IMR-90 (cell line): Measurements from ENCODE around the gene FAM83F. TPM values are rescaled to one million over a fixed set of nuclear protein-coding genes. Genes with fewer than 3 reads are reported as not detected.

ENCODE experiments used
- ATAC-seq: fragments of 200-7000 bp; cut with Tn5 transposase; 2 replicates; pipeline ENCODE4 v1.9.1; 2020; ENCODE audit warnings: low read depth, mild to moderate bottlenecking, moderate library complexity
- BruUV-seq: library from RNA; stranded (reverse); fragments of 400-500 nt; replicated peaks from 2 replicates; lab custom pipeline; 2021; lab: Mats Ljungman, UMichigan
- CTCF ChIA-PET: fragments of 300-600 bp; formaldehyde crosslinking; extraction: SDS; loops from one replicate; lab custom pipeline; 2021; ENCODE audit warnings: antibody characterized with exemption; lab: Yijun Ruan, JAX
- POLR2A ChIA-PET: fragments of 300-600 bp; sonication (Branson Sonifier 250); formaldehyde crosslinking; loops from one replicate; lab custom pipeline; 2022; ENCODE audit warnings: antibody characterized with exemption; ENCODE audit not compliant: unreplicated experiment; lab: Charles Lee
- DNase-seq: peaks from one replicate; pipeline ENCODE4 v3.0.0; 2013
- H2AFZ ChIP-seq: replicated peaks from 2 replicates; pipeline ENCODE3; 2013; ENCODE audit warnings: low read length, mild to moderate bottlenecking; ENCODE audit not compliant: poor library complexity
- H2AK5ac ChIP-seq: 2 replicates; pipeline ENCODE4 v1.6.1; 2013; ENCODE audit warnings: low read depth, low read length, inconsistent platforms
- H2AK9ac ChIP-seq: replicated peaks from 2 replicates; pipeline ENCODE3; 2013; ENCODE audit warnings: mild to moderate bottlenecking, low read depth, low read length, moderate library complexity; ENCODE audit not compliant: poor library complexity
- H2BK120ac ChIP-seq: 2 replicates; pipeline ENCODE4 v1.6.1; 2013; ENCODE audit warnings: low read depth, low read length, inconsistent platforms
- H2BK15ac ChIP-seq: 3 replicates; pipeline ENCODE4 v1.6.1; 2013; ENCODE audit warnings: low read depth, low read length, inconsistent platforms
- H2BK20ac ChIP-seq: 2 replicates; pipeline ENCODE4 v1.6.1; 2013; ENCODE audit warnings: low read depth, mild to moderate bottlenecking, inconsistent platforms, low read length, moderate library complexity
- H2BK5ac ChIP-seq: 2 replicates; pipeline ENCODE4 v1.6.1; 2013; ENCODE audit warnings: mild to moderate bottlenecking, low read depth, low read length, inconsistent platforms; ENCODE audit not compliant: poor library complexity, severe bottlenecking
- H3K14ac ChIP-seq: replicated peaks from 2 replicates; pipeline ENCODE4 v1.6.1; 2013; ENCODE audit warnings: low read depth, low read length, inconsistent platforms
- H3K18ac ChIP-seq: 2 replicates; pipeline ENCODE4 v1.6.1; 2013; ENCODE audit warnings: low read depth, low read length, control low read depth
- H3K23ac ChIP-seq: 2 replicates; pipeline ENCODE4 v1.6.1; 2013; ENCODE audit warnings: low read depth, low read length, inconsistent platforms
- H3K27ac ChIP-seq: 2 replicates; pipeline ENCODE4 v1.5.1; 2013; ENCODE audit warnings: mild to moderate bottlenecking, control low read depth, low read length; ENCODE audit not compliant: insufficient read depth
- H3K27me3 ChIP-seq: 2 replicates; pipeline ENCODE4 v1.6.1; 2013; ENCODE audit warnings: low read length; ENCODE audit not compliant: control insufficient read depth, insufficient read depth
- H3K36me3 ChIP-seq: 2 replicates; pipeline ENCODE4 v1.6.1; 2013; ENCODE audit warnings: low read length, mixed read lengths; ENCODE audit not compliant: control insufficient read depth, insufficient read depth
- H3K4ac ChIP-seq: 2 replicates; pipeline ENCODE4 v1.6.1; 2013; ENCODE audit warnings: low read depth, low read length, inconsistent platforms
- H3K4me1 ChIP-seq: 2 replicates; pipeline ENCODE4 v1.6.1; 2013; ENCODE audit warnings: low read length, mixed read lengths; ENCODE audit not compliant: control insufficient read depth, insufficient read depth
- H3K4me2 ChIP-seq: 2 replicates; pipeline ENCODE4 v1.6.1; 2013; ENCODE audit warnings: low read depth, mild to moderate bottlenecking, control low read depth, low read length, moderate library complexity
- H3K4me3 ChIP-seq: 2 replicates; pipeline ENCODE4 v1.5.1; 2013; ENCODE audit warnings: low read depth, mild to moderate bottlenecking, control low read depth, low read length, moderate library complexity; ENCODE audit not compliant: insufficient read depth
- H3K56ac ChIP-seq: 2 replicates; pipeline ENCODE4 v1.6.1; 2013; ENCODE audit warnings: low read length, inconsistent platforms; ENCODE audit not compliant: insufficient read depth; ENCODE audit errors: extremely low read depth
- H3K79me1 ChIP-seq, 2 experiments: 2 replicates each; pipeline ENCODE4 v1.6.1; 2013; ENCODE audit warnings: low read length in 2 of 2, inconsistent platforms in 1 of 2, low read depth in 1 of 2
- H3K9ac ChIP-seq: 2 replicates; pipeline ENCODE4 v1.6.1; 2013; ENCODE audit warnings: low read depth, low read length, control low read depth
- H3K9me1 ChIP-seq: 2 replicates; pipeline ENCODE4 v1.6.1; 2013; ENCODE audit warnings: low read length, inconsistent platforms; ENCODE audit not compliant: insufficient read depth
- H3K9me3 ChIP-seq: 2 replicates; pipeline ENCODE4 v1.6.1; 2013; ENCODE audit warnings: low read length; ENCODE audit not compliant: control insufficient read depth, insufficient read depth
- H4K20me1 ChIP-seq: 2 replicates; pipeline ENCODE4 v1.6.1; 2013; ENCODE audit warnings: low read length, inconsistent platforms; ENCODE audit not compliant: insufficient read depth
- H4K5ac ChIP-seq: 2 replicates; pipeline ENCODE4 v1.6.1; 2013; ENCODE audit warnings: mild to moderate bottlenecking, low read depth, low read length, control low read depth
- H4K8ac ChIP-seq, 2 experiments: 2 replicates each; pipeline ENCODE4 v1.6.1; 2013; ENCODE audit warnings: low read depth in 2 of 2, low read length in 2 of 2, control low read depth in 1 of 2, inconsistent platforms in 1 of 2
- H4K91ac ChIP-seq: 2 replicates; pipeline ENCODE4 v1.6.1; 2013; ENCODE audit warnings: low read depth, low read length, inconsistent platforms; ENCODE audit not compliant: insufficient read depth
- BHLHE40 ChIP-seq: fragments of 150-350 bp; IDR thresholded peaks from 2 replicates; pipeline ENCODE4 v1.6.1; 2016; ENCODE audit warnings: mild to moderate bottlenecking, low read depth, low read length
- CEBPB ChIP-seq: IDR thresholded peaks from 2 replicates; pipeline ENCODE4 v1.6.1; 2012; ENCODE audit warnings: low read depth, low read length, improper control_type of control experiment
- CHD1 ChIP-seq: IDR thresholded peaks from 2 replicates; pipeline ENCODE4 v1.6.1; 2012; ENCODE audit warnings: low read depth, low read length, improper control_type of control experiment
- CTCF ChIP-seq: conservative IDR thresholded peaks from 2 replicates; pipeline ENCODE4 v1.5.1; 2012; ENCODE audit warnings: mild to moderate bottlenecking, low read depth, low read length, improper control_type of control experiment
- ELK1 ChIP-seq: fragments of 150-350 bp; IDR thresholded peaks from 2 replicates; pipeline ENCODE4 v1.6.1; 2016; ENCODE audit warnings: low read depth, mild to moderate bottlenecking, low read length, moderate library complexity, borderline replicate concordance
- FOS ChIP-seq: fragments of 150-350 bp; IDR thresholded peaks from 2 replicates; pipeline ENCODE4 v1.6.1; 2016; ENCODE audit warnings: low read depth, low read length
- MAFK ChIP-seq: IDR thresholded peaks from 2 replicates; pipeline ENCODE4 v1.6.1; 2012; ENCODE audit warnings: low read depth, low read length, improper control_type of control experiment
- MAZ ChIP-seq: IDR thresholded peaks from 2 replicates; pipeline ENCODE4 v1.6.1; 2012; ENCODE audit warnings: low read depth, mild to moderate bottlenecking, low read length, improper control_type of control experiment, moderate library complexity, borderline replicate concordance
- MXI1 ChIP-seq: IDR thresholded peaks from 2 replicates; pipeline ENCODE4 v1.6.1; 2012; ENCODE audit warnings: low read depth, mild to moderate bottlenecking, low read length, moderate library complexity, borderline replicate concordance
- NFE2L2 ChIP-seq: fragments of 150-350 bp; IDR thresholded peaks from 2 replicates; pipeline ENCODE4 v1.6.1; 2016; ENCODE audit warnings: low read depth, mild to moderate bottlenecking, low read length
- POLR2A ChIP-seq: IDR thresholded peaks from 2 replicates; pipeline ENCODE4 v1.6.1; 2012; ENCODE audit warnings: mild to moderate bottlenecking, low read depth, low read length
- RAD21 ChIP-seq: IDR thresholded peaks from 2 replicates; pipeline ENCODE4 v1.6.1; 2012; ENCODE audit warnings: low read length, improper control_type of control experiment
- RCOR1 ChIP-seq: IDR thresholded peaks from 2 replicates; pipeline ENCODE4 v1.6.1; 2012; ENCODE audit warnings: mild to moderate bottlenecking, low read length, improper control_type of control experiment; ENCODE audit not compliant: insufficient replicate concordance
- RFX5 ChIP-seq: IDR thresholded peaks from 2 replicates; pipeline ENCODE4 v1.8.0; 2012; ENCODE audit warnings: low read depth, mild to moderate bottlenecking, low read length, moderate library complexity
- USF2 ChIP-seq: fragments of 150-350 bp; IDR thresholded peaks from 2 replicates; pipeline ENCODE4 v1.6.1; 2017; ENCODE audit warnings: mild to moderate bottlenecking, antibody characterized with exemption, low read length, low read depth
- WGBS, 2 experiments: methylation state at CpG; one replicate each; pipeline versions ENCODE4 v1.1.5 to v1.1.7; 2013; ENCODE audit warnings: missing lambda C conversion rate in 2 of 2; ENCODE audit not compliant: insufficient read length in 1 of 2; ENCODE audit errors: extremely low coverage in 2 of 2; 5-methylcytosine and 5-hydroxymethylcytosine counted together
- dilution Hi-C: fragments of 300-500 bp; cut with HindIII; formaldehyde crosslinking; loops from one replicate; pipeline ENCODE4 v1.14.3; 2018; ENCODE audit warnings: low sequenced_read_pairs; ENCODE audit not compliant: unreplicated experiment
- in situ Hi-C: fragments of 300-500 bp; cut with MboI; formaldehyde crosslinking; loops from 3 replicates; pipeline ENCODE4 v1.14.3; 2019; ENCODE audit warnings: low sequenced_read_pairs, inconsistent platforms, mixed read lengths
- intact Hi-C: fragments of 100-400 bp; cut with micrococcal nuclease; formaldehyde crosslinking; loops from 2 replicates; pipeline ENCODE4 v1.10.0; 2022
- polyA plus RNA-seq, 3 experiments: library from polyadenylated mRNA; depleted of rRNA; stranded (reverse); fragments of >200 nt; gene quantifications; 2 replicates each; pipeline ENCODE4 v1.2.3, GENCODE V29; 2012; ENCODE audit warnings: low replicate concordance in 1 of 3
- total RNA-seq: library from RNA; depleted of rRNA; stranded (reverse); fragments of >200 nt; gene quantifications from 2 replicates; pipeline ENCODE4 v1.2.3, GENCODE V29; 2012

FAM83F gene
- total and polyA plus RNA-seq, 2 of the 4 experiments (the other 2 are of a cell fraction): not detected

GRCh38 chr22:39984746-39985145 lies 10.0 kb upstream of the FAM83F start:
- Histone ChIP-seq H2BK5ac (no peak overlapping the region), H2BK20ac (no peak overlapping the region), H4K91ac (no peak overlapping the region), H3K56ac (no peak overlapping the region), H3K4me3 (no peak overlapping the region), H3K9me3 (no peaks in the 10 kb centered on the region), H3K4me2 (no peak overlapping the region), H2BK15ac (no peak overlapping the region), H3K18ac (no peak overlapping the region), H3K14ac (no peak overlapping the region), H2AK9ac (peak overlapping the region; percentile 5), H3K9me1 (no peaks in the 10 kb centered on the region), H2BK120ac (no peak overlapping the region), H3K36me3 (no peaks in the 10 kb centered on the region), H3K27me3 (peaks cover 60% of the 10 kb centered on the region), H3K27ac (no peak overlapping the region), H3K9ac (no peak overlapping the region), H3K4me1 (no peaks in the 10 kb centered on the region), H3K4ac (no peak overlapping the region), H2AFZ (no peak overlapping the region), H4K5ac (no peak overlapping the region), H2AK5ac (no peak overlapping the region), H4K20me1 (no peaks in the 10 kb centered on the region), H3K23ac (no peak overlapping the region), H3K79me1 (no peaks in the 10 kb centered on the region), H4K8ac (no peak overlapping the region)
- ChIA-PET POLR2A (no interaction called here), CTCF (no interaction called here)
- no peak for ATAC-seq
- WGBS, 2 experiments: 83% methylated on average over 2 of the region's 2 CpGs; no CpG with 5 or more reads in 1 of the 2 experiments
- TF ChIP-seq MAZ (no peak), ELK1 (no peak), POLR2A (no peak), RAD21 (no peak), BHLHE40 (no peak), MXI1 (no peak), CHD1 (no peak), RFX5 (no peak), FOS (no peak), MAFK (no peak), CTCF (no peak), RCOR1 (no peak), USF2 (no peak), CEBPB (no peak), NFE2L2 (no peak)
- in situ Hi-C loops (no loop called here), intact Hi-C loops (no loop called here), dilution Hi-C loops (no loop called here)
- no peak for DNase-seq
- BruUV-seq: no TSS peak
